GM19035 (cell line): ENCODE results near the gene POLR2I.

ENCODE experiments used
- ATAC-seq: cut with Tn5 transposase; IDR thresholded peaks from one replicate; pipeline ENCODE4 v1.9.1; 2021; ENCODE audit not compliant: unreplicated experiment

POLR2I gene

GRCh38 chr19:36114721-36115452 lies at the start of gene POLR2I:
TSS of gene POLR2I (minus strand) at chr19:36114875. CDS start at chr19:36114856, 19 bp downstream.
- peak; percentile 87 for ATAC-seq

GRCh38 chr19:36163813-36164212 lies 49.1 kb upstream of the POLR2I start:
- ATAC-seq: no peak

- ATAC-seq: no peak
Measured at GRCh38 chr19:36160821-36161596, 46.3 kb upstream of the POLR2I start.

GRCh38 chr19:36153126-36153525 lies 38.5 kb upstream of the POLR2I start:
- ATAC-seq: no peak

- no peak for ATAC-seq
Measured at GRCh38 chr19:36152352-36153091, 37.8 kb upstream of the POLR2I start, which contains the start of gene COX7A1. TSS of gene COX7A1 (minus strand) at chr19:36152447. CDS start at chr19:36152407, 40 bp downstream.

- no peak for ATAC-seq
Measured at GRCh38 chr19:36152019-36152351, 37.3 kb upstream of the POLR2I start.

GRCh38 chr19:36151144-36152018 lies 36.7 kb upstream of the POLR2I start:
- no peak for ATAC-seq

- no peak for ATAC-seq
Measured at GRCh38 chr19:36150586-36150985, 35.9 kb upstream of the POLR2I start.

GRCh38 chr19:36149673-36150406 lies 35.2 kb upstream of the POLR2I start:
- ATAC-seq: no peak

- ATAC-seq: no peak
Measured at GRCh38 chr19:36144624-36145023, 29.9 kb upstream of the POLR2I start.

- ATAC-seq: no peak
Measured at GRCh38 chr19:36142496-36142895, 27.8 kb upstream of the POLR2I start.

GRCh38 chr19:36142046-36142445 lies 27.4 kb upstream of the POLR2I start:
- ATAC-seq: no peak

- peak; percentile 45 for ATAC-seq
Measured at GRCh38 chr19:36141039-36141927, 26.6 kb upstream of the POLR2I start.

GRCh38 chr19:36140304-36141038 lies 25.8 kb upstream of the POLR2I start:
- peak; percentile 9 for ATAC-seq

GRCh38 chr19:36139473-36140303 lies 25.0 kb upstream of the POLR2I start, which contains the start of gene CAPNS1:
TSS of gene CAPNS1 (plus strand) at chr19:36140066. CDS start at chr19:36141012, 946 bp downstream.
- peak; percentile 85 for ATAC-seq

- ATAC-seq: no peak
Measured at GRCh38 chr19:36139120-36139472, 24.4 kb upstream of the POLR2I start.

GRCh38 chr19:36136964-36137686 lies 22.4 kb upstream of the POLR2I start:
- no peak for ATAC-seq
